Omental fat pad (tissue), 4 donors: ENCODE measurements around the gene IL5RA. TPM values are rescaled to one million over a fixed set of nuclear protein-coding genes. Genes with fewer than 3 reads are reported as not detected.

Source experiments
- ATAC-seq: fragments of 150-250 bp; one replicate; pipeline ENCODE4 v1.9.1; 2016; ENCODE audit warnings: mild to moderate bottlenecking, moderate library complexity; ENCODE audit not compliant: low FRiP score
- DNase-seq: peaks from one replicate; pipeline ENCODE4 v3.0.0-alpha.2; 2019; ENCODE audit warnings: low spot score
- CTCF ChIP-seq, 3 donors: fragments of 450-650 bp; IDR thresholded peaks; one replicate each; pipeline ENCODE4 v1.5.1; 2016 to 2017; ENCODE audit warnings: antibody characterized with exemption in 3 of 3, mild to moderate bottlenecking in 3 of 3, moderate library complexity in 2 of 3
- total RNA-seq, 4 donors: library from RNA; depleted of rRNA; stranded (reverse); fragments of >200 nt; gene quantifications; one replicate each; pipeline ENCODE4 v1.1.0, GENCODE V29; 2016

The IL5RA gene
- total RNA-seq, 4 donors from 2014 or later, result 0.36 to 0.47 (median 0.46) TPM; not detected in 1

- ATAC-seq (no peak), DNase-seq (no peak)
Observed at GRCh38 chr3:3137526-3137925, 27.4 kb upstream of the IL5RA start.

DNA sequence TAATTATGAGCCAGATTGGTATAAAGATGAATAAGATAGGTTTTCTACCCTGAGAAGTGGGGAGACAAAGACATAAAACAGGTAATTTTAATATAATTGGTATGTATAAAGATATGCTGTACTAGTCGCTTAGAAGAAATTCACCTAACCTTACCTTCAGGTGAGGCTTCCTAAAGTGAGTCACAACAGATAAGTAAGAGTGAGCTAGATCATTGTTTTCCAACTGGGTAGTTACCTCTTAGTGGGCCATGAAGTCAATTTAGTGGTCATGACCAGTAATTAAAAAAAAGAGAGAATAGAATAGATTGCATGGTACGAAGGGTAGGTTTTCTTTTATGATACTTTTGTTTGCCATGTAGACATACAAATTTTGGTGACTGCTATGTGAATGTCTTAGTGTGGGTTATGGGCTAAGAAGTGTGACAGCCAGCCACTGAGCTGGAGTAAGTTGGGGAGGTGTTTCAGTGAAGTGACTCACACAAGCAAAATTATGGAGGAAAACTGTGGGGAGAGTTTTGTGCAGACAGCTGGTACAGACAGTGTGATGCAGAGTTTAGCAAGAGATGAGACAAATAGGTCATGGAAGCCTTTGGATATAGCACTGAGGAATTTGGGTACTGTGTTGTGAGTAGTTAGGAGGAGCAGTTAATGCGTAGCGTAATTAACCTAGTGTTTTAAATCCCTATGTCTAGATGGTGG lies 24.7 kb upstream of the IL5RA start:
- no peak for TF ChIP-seq CTCF (IDR thresholded peaks at IDR 0.05)
- ATAC-seq (no peak), DNase-seq (no peak)

More at GRCh38 chr3:3137526-3137925, 27.4 kb upstream of the IL5RA start:
- no peak for TF ChIP-seq CTCF (IDR thresholded peaks at IDR 0.05)

DNA sequence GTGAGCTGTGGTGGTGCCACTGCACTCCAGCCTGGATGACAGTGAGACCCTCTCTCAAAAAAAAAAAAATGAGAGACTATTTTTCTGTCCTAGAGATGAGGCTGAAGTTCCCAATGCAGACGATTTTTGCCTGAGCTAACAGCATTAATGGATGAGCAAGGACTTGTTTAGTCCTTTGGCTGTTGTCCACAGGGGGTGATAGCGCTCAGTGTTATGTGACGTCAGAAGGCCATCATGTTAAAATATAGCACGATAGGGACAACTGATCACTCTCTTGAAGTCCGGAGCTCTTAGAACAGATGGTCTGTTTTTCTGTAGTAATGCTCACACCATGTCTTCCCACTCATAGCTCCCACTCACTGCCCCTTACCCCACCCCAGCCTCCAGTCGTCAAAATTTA lies 23.3 kb upstream of the IL5RA start:
- no peak for TF ChIP-seq CTCF (IDR thresholded peaks at IDR 0.05)
- no peak for DNase-seq
- no peak for ATAC-seq

DNA sequence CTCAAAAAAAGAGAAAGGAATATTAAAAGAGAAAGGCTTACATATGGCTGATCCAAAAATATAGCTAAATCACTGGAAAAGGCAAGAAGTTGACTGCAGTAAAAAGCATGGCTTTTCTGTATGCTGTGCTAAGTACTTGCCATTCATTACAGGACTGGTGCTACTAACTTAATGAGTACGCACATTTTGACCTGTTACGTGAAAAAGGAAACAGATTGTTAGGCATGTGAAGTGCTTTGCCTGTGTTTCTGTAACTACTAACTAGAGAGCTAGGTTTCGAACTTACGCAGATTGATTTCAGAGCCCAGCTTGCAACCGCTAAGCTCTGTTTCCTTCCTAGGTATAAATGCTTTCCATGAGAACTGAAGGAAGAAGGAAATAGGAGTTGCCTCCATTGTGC lies 19.4 kb upstream of the IL5RA start:
- DNase-seq (no peak), ATAC-seq (no peak)
- no peak for TF ChIP-seq CTCF (IDR thresholded peaks at IDR 0.05)

- ATAC-seq (no peak), DNase-seq (no peak)
- TF ChIP-seq CTCF (IDR thresholded peaks at IDR 0.05), result no peak
Observed at GRCh38 chr3:3127432-3128010, 17.3 kb upstream of the IL5RA start.

DNA sequence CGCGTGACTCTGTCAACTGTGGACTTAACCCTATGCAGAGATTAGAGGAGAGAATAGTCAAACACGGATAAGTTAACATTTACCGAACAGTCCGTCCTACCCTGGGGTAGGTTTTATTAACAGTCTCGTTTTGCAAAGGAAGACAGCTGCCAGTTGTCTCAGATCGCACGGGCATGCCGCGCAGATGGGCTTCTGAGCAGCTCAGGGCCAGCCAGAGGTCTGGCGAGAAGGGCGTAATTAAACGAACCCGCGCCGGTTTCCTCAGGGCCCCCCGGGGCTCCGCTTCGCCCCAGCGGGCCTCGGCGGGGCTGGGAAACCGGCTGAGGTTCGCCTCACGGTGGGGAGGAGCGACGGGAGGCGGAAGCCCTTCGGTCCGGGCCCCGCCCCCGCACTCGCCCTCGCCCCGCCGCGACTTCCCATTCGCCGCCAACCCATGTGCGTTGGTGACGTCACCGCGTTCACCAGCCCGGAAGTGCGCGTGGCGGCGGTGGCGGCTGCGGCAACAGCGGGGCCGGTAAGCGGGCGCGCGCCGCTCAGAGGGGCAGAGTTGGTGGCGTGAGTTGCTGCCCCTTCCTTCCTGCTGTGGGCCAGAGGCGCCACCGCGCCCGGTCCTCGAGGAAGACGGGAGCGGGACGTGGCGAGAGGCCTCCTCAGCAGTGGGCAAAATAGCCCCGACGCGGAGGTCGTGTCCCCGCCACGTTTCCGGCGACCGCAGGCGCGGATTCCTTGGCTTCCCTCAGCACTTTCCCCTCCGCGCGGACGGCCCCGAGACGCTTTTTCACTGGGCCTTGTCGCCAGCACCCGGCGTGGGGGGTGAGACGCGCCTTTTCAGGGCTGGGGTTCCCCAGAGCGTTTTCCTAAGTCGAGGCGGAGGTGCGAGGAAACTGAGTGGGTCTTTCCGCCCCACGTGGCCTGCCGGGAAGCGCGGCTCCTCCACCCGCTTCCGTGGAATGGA lies 16.6 kb upstream of the IL5RA start, which contains the start of gene TRNT1:
Gene TRNT1, plus strand, starts transcription at position 464 of the 955 bp plus-strand sequence. CDS start 2,101 bp downstream, outside the sequence.
- ATAC-seq (peak; percentile 100), DNase-seq (peak; percentile 97)
- TF ChIP-seq CTCF (IDR thresholded peaks at IDR 0.05), result no peak
